Activated CD4-positive, alpha-beta T cell treated with anti-CD3 and anti-CD28 coated beads, Interleukin-2, amount 50 U/mL, for 16 hours (primary cell): ENCODE data around the gene OR51M1.

Experiments
- DNase-seq: peaks from one replicate; pipeline ENCODE4 v3.0.0-alpha.2; 2020

The OR51M1 gene

GRCh38 chr11:5390210-5390609 lies 6.6 kb downstream of the OR51M1 start:
- no peak for DNase-seq

GRCh38 chr11:5394091-5394490 lies 10.5 kb downstream of the OR51M1 start:
- no peak for DNase-seq

GRCh38 chr11:5398936-5399335 lies 15.3 kb downstream of the OR51M1 start:
- DNase-seq: no peak

GRCh38 chr11:5405173-5405572 lies 21.6 kb downstream of the OR51M1 start:
- DNase-seq: no peak

- DNase-seq: no peak
These were observed 37.4 kb downstream of the OR51M1 start for GRCh38 chr11:5420993-5421392.

GRCh38 chr11:5421811-5422210 lies 38.2 kb downstream of the OR51M1 start, which contains the start of gene OR51Q1:
OR51Q1 (plus strand) TSS chr11:5422111; CDS start chr11:5422201, 90 bp downstream.
- DNase-seq: no peak

- DNase-seq: no peak
These were observed 39.5 kb downstream of the OR51M1 start for GRCh38 chr11:5423131-5423530.

GRCh38 chr11:5441414-5441813 lies 57.8 kb downstream of the OR51M1 start, which contains the start of gene OR51I1:
OR51I1 (minus strand) TSS chr11:5441514; CDS start chr11:5441514, 0 bp downstream.
- no peak for DNase-seq
